NOMO-1 treated with dmso at 0.1 percent for 144 hours (cell line): ENCODE results near the gene TENM4.
"Not testable (repeated sequence)": the region's sequence is repeated elsewhere in the genome, so short reads cannot be mapped to it uniquely, and the experiment has no call there.

Experiments used
- DNase-seq: peaks from one replicate; lab custom pipeline; 2025; ENCODE audit not compliant: unreplicated experiment; lab: John Stamatoyannopoulos, UW

TENM4 gene

DNA sequence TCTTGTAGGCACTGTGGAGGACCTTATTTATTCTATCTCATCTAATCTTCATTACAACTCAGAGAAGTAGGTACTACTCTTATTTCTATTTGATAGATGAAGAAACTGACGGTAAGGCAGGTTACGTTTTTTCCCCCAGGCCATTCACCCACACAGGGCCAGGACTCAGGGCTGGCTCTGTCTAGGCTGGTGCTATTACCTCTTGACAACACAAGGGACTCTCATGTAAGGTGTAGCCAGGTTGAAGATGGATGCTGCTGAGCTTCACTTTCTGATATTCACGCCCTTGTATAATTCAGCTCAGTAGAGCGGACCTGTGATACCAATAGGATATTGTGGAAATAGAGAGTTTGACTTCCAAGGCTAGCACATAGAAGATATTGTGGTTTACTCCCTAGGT, 453.1 kb downstream of the TENM4 start:
- DNase-seq, result no peak

DNA sequence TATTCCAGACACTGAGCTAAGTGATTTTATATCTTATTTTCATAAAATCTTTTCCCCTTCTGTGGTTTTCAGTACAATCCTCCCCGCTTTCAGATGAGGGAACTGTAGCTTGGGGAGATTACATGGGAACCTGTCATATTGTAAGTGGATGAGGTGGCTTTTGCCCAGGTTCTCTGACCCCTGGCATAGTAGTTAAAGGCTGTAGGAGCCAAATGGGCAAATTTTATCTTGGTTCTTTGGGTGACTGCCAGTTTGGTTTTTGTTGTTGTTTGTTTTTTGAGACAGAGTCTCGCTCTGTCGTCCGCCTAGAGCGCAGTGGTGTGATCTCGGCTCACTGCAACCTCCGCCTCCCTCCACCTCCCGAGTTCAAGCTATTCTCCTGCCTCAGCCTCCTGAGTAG, 454.5 kb downstream of the TENM4 start:
- DNase-seq, result no peak

DNA sequence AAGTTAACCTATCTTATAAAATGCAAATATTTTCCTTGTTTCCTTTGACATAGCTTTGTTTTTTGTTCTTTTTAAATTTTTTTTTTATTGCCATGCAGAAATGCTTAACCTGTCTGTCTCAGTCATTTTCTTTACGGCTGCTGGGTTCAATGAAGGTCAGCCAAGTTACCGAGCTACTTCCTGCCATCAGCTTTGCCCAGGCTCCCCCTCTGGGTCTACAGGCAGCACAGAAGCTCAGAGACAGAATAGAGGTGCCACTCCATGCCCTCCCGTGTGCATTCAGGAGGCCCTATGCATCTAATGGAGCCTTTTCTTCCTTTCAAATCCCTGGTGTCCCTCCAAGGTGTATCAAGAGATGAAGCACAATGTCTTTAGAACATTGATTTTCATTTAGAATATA, 455.2 kb downstream of the TENM4 start:
- DNase-seq, result no peak

DNA sequence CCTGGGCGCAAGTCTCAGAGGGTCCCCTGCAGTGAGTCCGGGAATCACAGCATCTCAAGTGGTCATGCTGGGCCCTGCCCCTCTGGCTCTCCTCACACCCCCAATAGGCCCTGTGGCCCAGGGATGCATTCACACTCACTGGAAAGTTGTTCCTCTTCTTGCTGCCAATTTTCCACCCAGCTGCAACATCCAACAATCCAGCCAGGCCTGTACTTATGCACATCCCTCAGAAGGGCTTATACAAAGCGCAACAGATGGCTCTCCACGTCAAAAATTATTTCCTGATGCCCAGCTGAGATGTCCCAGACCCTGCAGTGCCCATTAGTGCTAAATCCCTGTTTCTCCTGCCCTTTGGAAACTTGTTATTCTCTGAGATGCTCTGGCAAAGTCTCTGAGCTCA, 458.4 kb downstream of the TENM4 start:
- no peak for DNase-seq

DNA sequence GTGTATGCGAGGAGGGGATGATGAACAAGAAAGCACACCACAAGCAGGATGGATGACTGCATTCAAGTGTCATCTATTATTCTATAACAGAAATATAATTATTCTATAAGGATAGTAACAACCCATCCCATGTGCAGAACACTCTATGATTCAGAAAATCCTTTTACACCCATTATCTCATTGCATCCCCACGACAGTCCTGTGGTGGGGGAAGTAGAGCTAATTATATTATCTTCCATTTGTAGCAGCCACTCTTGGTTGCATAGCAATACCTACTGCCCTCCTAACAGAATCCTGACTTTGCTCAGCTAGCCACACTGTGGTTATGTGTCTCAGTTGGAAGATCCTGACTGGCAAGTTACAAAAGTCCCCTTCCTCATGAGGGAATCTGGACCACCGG, 459.7 kb downstream of the TENM4 start:
- no peak for DNase-seq

DNA sequence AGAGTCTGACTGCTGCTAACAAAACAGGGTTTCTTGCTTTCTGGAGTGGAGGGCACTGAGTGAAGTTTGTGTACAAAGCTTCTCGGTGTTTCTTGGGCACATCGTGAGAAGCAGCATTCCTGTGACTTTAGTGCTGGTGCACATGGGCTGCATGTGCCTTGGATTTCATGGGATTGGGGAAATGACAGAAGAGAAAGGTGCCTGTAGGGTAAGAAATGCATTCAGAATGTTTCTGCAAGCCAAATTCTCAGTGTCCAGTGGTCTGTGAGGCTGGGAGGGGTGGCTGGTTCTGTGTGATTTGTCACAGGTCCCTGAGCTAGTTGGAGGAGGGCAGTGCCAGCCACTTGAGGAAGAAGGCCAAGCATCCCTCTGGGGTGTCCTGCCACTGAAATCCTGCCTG, 462.0 kb downstream of the TENM4 start:
- no peak for DNase-seq

DNA sequence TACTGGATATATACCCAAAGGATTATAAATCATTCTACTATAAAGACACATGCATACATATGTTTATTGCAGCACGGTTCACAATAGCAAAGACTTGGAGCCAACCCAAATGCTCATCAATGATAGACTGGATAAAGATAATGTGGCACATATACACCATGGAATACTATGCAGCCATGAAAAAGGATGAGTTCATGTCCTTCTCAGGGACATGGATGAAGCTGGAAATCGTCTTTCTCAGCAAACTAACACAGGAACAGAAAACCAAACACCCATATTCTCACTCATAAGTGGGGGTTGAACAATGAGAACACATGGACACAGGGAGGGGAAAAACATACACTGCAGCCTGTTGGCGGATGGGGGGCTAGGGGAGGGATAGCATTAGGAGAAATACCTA, 463.0 kb downstream of the TENM4 start:
- not testable (repeated sequence) for DNase-seq

DNA sequence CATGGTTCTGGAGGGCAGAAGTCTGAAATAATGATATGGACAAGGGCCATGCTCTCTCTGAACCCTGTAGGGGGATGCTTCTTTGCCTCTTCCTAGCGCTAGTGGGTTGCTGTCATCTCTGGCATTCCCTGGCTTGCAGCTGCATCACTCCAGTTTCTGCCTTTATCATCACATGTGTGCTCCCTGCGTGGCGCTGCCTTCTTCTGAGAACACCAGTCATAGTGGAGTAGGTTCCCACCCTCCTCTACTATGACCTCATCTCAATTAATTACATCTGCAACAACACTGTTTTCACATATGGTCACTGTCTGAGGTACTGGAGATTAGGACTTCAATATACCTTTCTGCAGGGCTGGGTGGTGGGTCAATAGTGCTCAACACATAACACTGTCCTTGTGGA, 463.8 kb downstream of the TENM4 start:
- DNase-seq, result no peak

DNA sequence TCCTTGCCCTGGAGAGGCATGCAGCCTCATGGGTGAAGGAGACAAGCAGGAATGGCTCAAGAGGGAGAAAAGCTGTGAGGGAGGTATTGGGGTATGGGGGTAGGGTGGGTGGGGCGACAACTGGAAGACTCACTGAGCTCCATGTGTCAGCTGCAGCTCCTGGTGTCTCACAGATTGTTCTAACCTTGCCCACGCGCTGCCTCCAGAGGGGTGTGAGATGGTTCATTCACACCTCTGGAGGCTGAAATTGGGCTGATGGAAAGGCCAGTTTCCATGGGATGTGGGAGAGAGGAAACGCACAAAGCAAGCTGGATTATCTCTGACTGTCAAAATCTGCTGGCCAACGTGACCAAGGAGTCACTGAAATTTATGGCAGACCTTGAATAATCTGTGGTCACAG, 465.7 kb downstream of the TENM4 start:
- DNase-seq, result no peak

DNA sequence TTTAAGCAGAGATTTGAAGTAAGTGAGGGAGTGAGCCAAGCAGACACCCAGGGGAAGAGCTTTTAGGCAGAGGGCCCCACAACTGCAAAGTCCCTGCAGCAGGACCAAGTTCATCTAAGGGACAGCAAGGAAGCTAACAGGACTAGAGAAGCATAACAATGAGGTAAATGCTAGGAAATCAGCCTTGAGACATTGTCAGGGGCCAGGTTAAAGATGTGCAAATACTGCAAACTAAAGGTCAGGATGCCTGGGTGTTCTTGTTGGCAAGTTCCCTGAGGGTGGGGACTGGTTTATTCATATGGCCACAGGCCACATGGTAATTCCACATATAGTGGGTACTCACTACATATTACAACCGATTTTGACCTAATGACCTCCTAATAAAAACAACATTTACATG, 467.0 kb downstream of the TENM4 start:
- DNase-seq, result no peak

DNA sequence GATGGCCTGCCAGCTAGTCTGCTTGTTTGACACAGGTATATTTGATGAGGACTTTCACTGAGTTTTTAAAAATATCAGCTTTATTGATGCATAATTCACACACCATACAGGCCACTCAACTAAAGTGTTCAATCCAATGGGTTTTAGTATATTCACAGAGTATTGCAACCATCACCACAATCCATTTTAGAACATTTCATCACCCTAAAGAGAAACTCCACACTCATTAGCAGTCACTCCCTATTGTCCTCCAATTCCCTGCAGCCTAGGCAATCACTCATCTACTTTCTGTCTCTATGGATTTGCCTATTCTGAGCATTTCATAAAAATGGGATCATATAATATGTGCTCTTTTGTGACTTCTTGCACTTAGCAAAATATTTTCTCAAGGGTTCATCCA, 468.2 kb downstream of the TENM4 start:
- no peak for DNase-seq

DNA sequence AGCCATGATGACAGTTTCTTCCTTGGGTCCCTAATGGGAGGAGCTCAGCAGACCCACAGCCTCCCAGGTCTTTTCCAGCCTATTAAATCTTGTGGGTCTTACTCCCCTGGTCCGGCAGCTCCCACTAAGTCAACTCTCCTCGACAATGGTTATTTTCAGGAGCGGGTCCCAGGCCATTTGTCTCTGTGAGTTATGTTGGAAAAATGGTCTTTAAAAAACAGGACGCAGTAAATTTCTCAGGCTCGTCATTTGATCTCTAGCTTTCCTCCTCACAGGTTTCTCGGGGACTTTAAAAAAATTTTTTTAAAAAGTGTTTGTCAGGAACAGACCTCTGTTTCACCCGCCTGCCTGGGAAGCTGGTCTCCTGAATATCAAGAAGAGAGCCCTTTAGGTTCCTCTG, 468.7 kb downstream of the TENM4 start:
- DNase-seq, result no peak

DNA sequence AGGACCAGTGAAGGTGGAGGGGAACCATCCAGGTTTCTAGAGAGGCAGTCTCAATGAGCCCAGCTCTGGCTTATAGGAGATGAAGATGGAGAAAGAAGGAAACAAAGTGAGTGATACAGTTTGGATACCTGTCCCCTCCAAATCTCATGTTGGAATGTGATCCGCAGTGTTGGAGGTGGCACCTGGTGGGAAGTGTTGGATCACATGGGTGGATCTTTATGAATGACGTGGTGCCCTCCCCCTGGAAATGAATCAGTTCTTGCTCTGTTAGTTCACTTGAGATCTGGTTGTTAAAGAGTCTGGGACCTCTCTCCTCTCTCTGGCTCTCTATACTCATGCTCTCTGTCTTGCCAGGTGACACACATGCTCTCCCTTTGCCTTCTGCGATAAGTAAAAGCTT, 473.0 kb downstream of the TENM4 start:
- DNase-seq, result no peak

DNA sequence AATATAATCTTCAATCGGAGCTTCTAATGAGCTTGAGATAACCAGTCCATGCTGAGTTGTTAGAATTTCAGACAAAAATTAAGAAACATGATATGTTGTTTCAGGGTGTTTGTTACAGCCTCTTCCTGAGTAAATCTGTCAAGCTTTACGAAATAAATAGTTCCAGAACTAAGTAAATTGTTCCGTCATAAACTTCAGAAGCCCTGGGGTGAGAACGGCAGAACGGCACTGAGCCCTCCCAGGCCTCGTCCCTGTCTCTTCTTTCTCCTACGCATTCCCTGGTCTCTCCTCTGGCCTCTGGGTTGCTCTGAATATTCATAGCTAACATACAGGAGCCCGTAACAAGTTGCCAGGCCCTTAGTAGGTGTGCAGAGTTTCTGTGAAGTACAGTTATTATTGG, 475.4 kb downstream of the TENM4 start:
- no peak for DNase-seq

DNA sequence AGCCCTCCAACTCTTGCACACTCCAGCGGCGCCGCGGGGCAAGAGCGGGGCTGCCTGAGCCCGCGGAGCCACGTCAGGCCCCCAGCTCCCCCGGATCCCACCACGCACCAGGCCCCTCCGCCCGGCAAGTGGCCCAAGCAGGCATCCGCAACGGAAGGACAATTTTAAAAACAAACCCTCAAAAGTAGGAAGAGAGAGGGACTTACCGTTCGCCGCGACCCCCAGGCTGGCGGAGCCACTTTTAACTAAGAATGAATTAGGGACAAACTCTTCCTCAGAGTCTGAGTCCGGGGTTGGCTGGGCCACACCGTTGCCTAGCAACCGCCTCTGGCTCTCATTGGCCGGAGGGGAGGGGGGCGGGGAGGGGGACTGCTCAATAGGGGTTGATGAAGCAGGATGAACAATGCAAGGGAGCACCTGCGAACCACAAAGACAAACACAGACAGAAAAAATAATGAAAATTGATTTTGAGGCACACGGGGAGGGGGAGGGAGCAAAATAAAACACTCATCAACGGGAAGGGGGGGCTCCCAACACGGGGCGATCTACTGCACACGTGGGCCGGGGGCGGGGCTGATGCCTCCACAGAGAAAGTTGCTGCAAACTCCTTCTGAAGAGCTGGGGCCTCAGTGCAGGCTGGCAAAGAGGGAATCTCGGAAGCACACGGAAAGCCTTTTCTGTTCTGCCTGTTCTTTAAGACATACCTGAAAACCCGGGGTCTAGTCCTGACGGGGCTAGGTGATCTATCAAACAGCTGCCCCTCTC, 478.7 kb downstream of the TENM4 start:
- DNase-seq, result no peak

DNA sequence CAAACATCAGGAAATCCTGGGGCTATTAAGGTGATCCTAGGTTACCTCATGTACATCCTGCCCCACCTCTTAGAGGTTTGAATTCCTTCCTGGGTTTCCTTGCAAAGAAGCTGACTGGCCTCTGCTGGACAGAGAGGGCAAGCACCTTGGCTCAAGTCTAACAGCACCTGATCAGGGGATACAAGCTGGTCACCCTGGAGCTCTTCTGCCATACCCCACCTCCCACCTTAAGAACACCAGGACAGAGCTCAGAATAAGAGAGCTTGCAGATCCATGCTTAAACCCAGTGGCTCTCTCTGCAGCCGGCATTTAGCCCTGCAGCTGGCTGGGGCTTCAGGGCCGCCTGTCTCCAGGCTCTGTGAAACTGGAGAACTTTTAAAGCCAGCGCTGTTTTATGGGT, 479.6 kb downstream of the TENM4 start:
- DNase-seq, result no peak

DNA sequence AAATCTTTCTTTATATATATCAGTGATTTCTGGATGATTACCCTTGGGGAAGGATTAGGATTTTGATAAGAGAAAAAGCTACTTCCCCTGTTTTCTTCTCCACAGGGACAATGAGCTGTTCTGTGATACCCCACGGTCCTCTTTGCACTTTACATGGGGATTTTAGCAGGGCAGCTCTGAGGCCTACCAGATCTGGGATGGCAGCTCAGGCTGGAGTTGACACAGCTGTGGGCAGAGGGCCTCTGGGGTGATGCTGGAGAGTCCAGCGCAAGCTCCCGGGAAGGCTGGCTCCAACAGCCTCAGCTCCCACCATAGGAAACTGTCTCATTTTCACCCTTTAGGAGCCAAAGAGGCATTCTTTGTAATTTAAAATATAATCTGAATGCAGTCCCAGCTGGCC, 482.4 kb downstream of the TENM4 start:
- no peak for DNase-seq

DNA sequence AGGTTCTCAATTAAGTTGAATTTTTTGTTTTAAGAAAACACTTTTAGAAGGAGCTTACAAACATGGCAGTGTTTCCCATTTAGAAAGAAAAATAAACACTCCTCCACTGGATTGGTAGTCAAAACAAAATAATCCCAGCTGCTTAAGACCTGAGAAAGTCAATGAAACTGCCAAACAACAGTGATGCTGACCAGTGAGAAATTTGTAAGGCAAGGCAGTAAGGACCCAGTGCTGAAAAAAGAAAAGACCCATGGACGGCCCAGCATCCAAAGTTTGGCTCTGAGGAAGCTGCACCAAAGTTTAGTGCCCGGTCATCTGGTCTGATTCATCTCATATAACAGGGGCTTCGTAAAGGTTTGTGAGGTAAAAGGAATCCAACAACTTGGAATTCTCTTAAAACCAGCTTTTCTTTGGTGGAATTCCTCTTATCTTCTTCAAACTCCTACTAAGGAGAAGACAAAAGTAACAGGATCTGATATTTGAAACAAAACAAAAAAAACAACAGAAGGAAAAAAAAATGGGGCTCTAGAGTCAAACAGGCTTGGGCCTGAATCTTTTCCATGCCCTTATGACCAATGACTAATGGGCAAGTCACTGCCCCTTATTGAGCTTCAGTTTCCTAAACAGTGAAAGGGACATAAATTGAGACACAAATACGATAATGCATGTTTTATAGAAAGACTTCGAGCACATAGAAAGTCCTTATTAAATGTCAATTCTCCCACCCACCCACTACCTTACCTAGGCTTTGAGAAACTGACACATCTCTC, 483.2 kb downstream of the TENM4 start:
- no peak for DNase-seq

DNA sequence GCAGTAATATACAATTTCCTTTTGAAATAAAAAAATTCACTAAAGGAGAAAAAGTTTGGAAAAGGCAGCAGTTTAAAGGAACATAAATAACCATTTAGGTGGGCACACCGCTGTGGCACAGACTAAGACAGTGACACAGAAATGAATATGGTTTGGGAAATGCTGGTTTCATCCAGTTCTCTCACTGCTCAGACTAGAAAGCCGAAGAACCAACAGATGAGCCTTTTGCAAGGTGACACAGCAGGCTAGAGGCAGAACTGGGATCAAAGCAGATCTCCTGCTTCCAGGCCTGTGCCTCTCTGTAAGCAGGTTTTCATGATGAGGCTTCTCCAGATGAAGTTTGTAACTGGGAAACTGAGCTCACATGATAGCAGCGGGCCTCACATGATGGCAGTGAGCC, 486.1 kb downstream of the TENM4 start:
- no peak for DNase-seq

DNA sequence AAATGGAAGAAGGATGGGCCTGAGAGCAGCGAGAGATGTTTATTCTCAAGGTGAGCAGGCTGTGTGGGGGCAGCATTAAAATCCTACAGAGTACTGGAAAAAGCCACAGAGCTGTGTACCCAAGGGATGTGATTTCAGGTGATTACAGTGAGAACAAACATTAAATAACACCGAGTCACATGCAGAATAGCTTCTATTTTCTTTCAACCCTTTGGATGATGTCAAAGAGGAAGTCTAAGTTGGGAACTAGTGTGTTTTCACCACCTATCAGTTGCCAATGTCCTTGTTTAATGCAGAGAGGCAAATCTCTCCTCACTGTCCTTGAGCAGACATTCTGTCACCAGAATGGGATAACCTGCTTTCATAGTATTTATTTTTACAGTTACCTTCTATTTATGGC, 486.6 kb downstream of the TENM4 start:
- no peak for DNase-seq

DNA sequence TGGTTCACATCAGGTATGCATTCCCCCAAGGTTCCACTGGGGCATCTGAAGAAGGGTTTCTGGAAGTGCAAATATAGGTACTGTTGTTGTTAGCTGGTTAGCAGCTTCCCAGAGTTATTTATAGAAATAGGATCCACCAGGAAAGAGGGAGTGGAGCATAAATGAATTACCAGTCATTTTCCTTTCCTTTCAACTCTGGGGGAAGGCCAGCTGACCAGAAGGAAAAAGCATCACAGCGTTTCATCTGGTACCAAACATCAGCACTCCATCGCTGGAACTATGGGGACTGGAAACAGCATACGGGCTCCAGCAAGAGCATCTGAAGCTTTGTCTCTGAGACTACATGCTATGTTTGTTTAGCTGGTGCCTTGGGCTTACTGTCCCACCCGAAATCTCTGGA, 487.9 kb downstream of the TENM4 start:
- no peak for DNase-seq

DNA sequence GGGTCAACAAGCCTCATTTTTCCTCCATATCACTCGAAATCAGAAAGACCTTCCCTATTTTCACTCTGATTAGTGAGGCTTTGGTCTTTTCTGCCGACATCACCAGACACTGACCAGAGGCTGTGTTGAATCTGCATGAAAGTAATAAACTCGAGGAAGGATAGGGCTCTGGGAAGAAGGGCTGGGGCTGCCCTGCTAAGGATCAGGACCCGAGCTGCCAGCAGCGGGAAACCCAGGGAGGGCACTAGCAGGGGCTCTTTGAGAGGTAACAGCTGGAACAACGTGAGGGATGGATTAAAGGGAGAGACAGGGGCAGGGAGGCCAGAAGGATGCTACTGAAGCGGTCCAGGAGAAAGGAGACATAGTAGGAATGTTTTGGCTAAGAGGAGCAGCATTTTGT, 488.7 kb downstream of the TENM4 start:
- no peak for DNase-seq
